Measurements from ENCODE around the gene RNF207.

Gene RNF207

GRCh38 chr1:6249739-6250689 lies 44.1 kb downstream of the RNF207 start:
- H3K4me3 ChIP-seq (ENCODE audit: control insufficient read depth, low read depth, low read length), result no peak overlapping the region
- no peak for DNase-seq (ENCODE audit: low read depth)
- TF ChIP-seq CTCF (conservative IDR thresholded peaks at IDR 0.05; ENCODE audit: control insufficient read depth, insufficient read depth, low read depth, low read length), result no peak

GRCh38 chr1:6251233-6251632 lies 45.3 kb downstream of the RNF207 start:
- TF ChIP-seq CTCF (conservative IDR thresholded peaks at IDR 0.05; ENCODE audit: control insufficient read depth, insufficient read depth, low read depth, low read length), result no peak
- no peak for DNase-seq (ENCODE audit: low read depth)
- H3K4me3 ChIP-seq (ENCODE audit: control insufficient read depth, low read depth, low read length), result no peak overlapping the region

- TF ChIP-seq CTCF (conservative IDR thresholded peaks at IDR 0.05; ENCODE audit: control insufficient read depth, insufficient read depth, low read depth, low read length), result no peak
- H3K4me3 ChIP-seq (ENCODE audit: control insufficient read depth, low read depth, low read length), result no peak overlapping the region
- DNase-seq (ENCODE audit: low read depth), result no peak
These were observed 45.9 kb downstream of the RNF207 start for GRCh38 chr1:6251681-6252373.

GRCh38 chr1:6252374-6252710 lies 46.4 kb downstream of the RNF207 start:
- no peak for DNase-seq (ENCODE audit: low read depth)
- no peak overlapping the region for H3K4me3 ChIP-seq (ENCODE audit: control insufficient read depth, low read depth, low read length)
- no peak for TF ChIP-seq CTCF (conservative IDR thresholded peaks at IDR 0.05; ENCODE audit: control insufficient read depth, insufficient read depth, low read depth, low read length)

- no peak for DNase-seq (ENCODE audit: low read depth)
- H3K4me3 ChIP-seq (ENCODE audit: control insufficient read depth, low read depth, low read length), result no peak overlapping the region
- TF ChIP-seq CTCF (conservative IDR thresholded peaks at IDR 0.05; ENCODE audit: control insufficient read depth, insufficient read depth, low read depth, low read length), result no peak
These were observed 47.5 kb downstream of the RNF207 start for GRCh38 chr1:6253380-6253779.

GRCh38 chr1:6254691-6255090 lies 48.8 kb downstream of the RNF207 start:
- DNase-seq (ENCODE audit: low read depth), result no peak
- no peak overlapping the region for H3K4me3 ChIP-seq (ENCODE audit: control insufficient read depth, low read depth, low read length)
- TF ChIP-seq CTCF (conservative IDR thresholded peaks at IDR 0.05; ENCODE audit: control insufficient read depth, insufficient read depth, low read depth, low read length), result no peak

Measured in fibroblast of mammary gland (primary cell).